ENCODE measurements around the gene GNAS. TPM values are rescaled to one million over a fixed set of nuclear protein-coding genes. Genes with fewer than 3 reads are reported as not detected.

Gene GNAS
- total RNA-seq, 1 donor from 2014 or later = 744 TPM

GRCh38 chr20:58874469-58874868 is 22.0 kb downstream of the GNAS start:
- Histone ChIP-seq H3K4me3 (no peak overlapping the region), H3K36me3 (no peaks in the 10 kb centered on the region), H3K9me3 (no peaks in the 10 kb centered on the region), H3K4me1 (no peaks in the 10 kb centered on the region), H3K27ac (no peak overlapping the region), H3K27me3 (ENCODE audit: low read depth) (no peaks in the 10 kb centered on the region)
- no peak for TF ChIP-seq CTCF (IDR thresholded peaks at IDR 0.05)
- ATAC-seq (no peak), DNase-seq (no peak)
- intact Hi-C loops (cut with DNase I) = loop anchor here (5.0 kb wide), 1 partner anchor 348 kb away; no protein-coding TSS in a partner anchor

GRCh38 chr20:58875111-58875510 is 22.6 kb downstream of the GNAS start:
- H3K9me3 ChIP-seq = no peaks in the 10 kb centered on the region
- no peak for TF ChIP-seq CTCF (IDR thresholded peaks at IDR 0.05)
- DNase-seq (no peak), ATAC-seq (no peak)
- intact Hi-C loops (cut with DNase I) = no loop called here
- H3K4me3 ChIP-seq = no peak overlapping the region
- H3K4me1 ChIP-seq = no peaks in the 10 kb centered on the region
- H3K27ac ChIP-seq = no peak overlapping the region
- no peaks in the 10 kb centered on the region for H3K36me3 ChIP-seq
- H3K27me3 ChIP-seq (ENCODE audit: low read depth) = no peaks in the 10 kb centered on the region

GRCh38 chr20:58875541-58876134 is 23.1 kb downstream of the GNAS start:
- no peaks in the 10 kb centered on the region for H3K36me3 ChIP-seq
- intact Hi-C loops (cut with DNase I) = no loop called here

GRCh38 chr20:58876437-58876836 is 23.9 kb downstream of the GNAS start:
- Histone ChIP-seq H3K27me3 (ENCODE audit: low read depth) (no peaks in the 10 kb centered on the region), H3K9me3 (no peaks in the 10 kb centered on the region), H3K4me1 (no peaks in the 10 kb centered on the region), H3K27ac (no peak overlapping the region), H3K4me3 (no peak overlapping the region), H3K36me3 (no peaks in the 10 kb centered on the region)
- ATAC-seq = no peak
- no peak for DNase-seq
- no peak for TF ChIP-seq CTCF (IDR thresholded peaks at IDR 0.05)
- intact Hi-C loops (cut with DNase I) = no loop called here

More at GRCh38 chr20:58875541-58876134, 23.1 kb downstream of the GNAS start:
- Histone ChIP-seq H3K27me3 (ENCODE audit: low read depth) (no peaks in the 10 kb centered on the region), H3K9me3 (no peaks in the 10 kb centered on the region), H3K4me1 (no peaks in the 10 kb centered on the region), H3K4me3 (no peak overlapping the region), H3K27ac (no peak overlapping the region)
- TF ChIP-seq CTCF (IDR thresholded peaks at IDR 0.05) = no peak
- ATAC-seq (no peak), DNase-seq (no peak)

GRCh38 chr20:58877050-58877975 is 24.8 kb downstream of the GNAS start:
- DNase-seq (no peak), ATAC-seq (no peak)
- Histone ChIP-seq H3K4me1 (no peaks in the 10 kb centered on the region), H3K4me3 (no peak overlapping the region), H3K27ac (no peak overlapping the region), H3K36me3 (no peaks in the 10 kb centered on the region), H3K9me3 (no peaks in the 10 kb centered on the region), H3K27me3 (ENCODE audit: low read depth) (no peaks in the 10 kb centered on the region)
- intact Hi-C loops (cut with DNase I) = no loop called here
- no peak for TF ChIP-seq CTCF (IDR thresholded peaks at IDR 0.05)

Measured in lower lobe of right lung (tissue), 2 donors.